Stimulated activated naive B cell treated with anti-CD40 and anti-IgM and Interleukin-4, amounts not matched to agents 10 μg/mL and 1 μg/mL and 100 μg/mL, for 72 hours (primary cell): ENCODE results near the gene COL9A3.

Experiments
- ATAC-seq, 2 donors: fragments of 150-1000 bp; cut with Tn5 transposase; replicated peaks; 2 replicates each; pipeline ENCODE4 v1.10.0; 2021; ENCODE audit warnings: moderate library complexity in 1 of 2
- DNase-seq: peaks from one replicate; pipeline ENCODE4 v3.0.0; 2021
- H3K27ac Mint-ChIP-seq: one replicate; pipeline ENCODE4 v1.8.0; 2022; ENCODE audit warnings: mild to moderate bottlenecking, mixed read lengths
- H3K27me3 Mint-ChIP-seq, 2 donors: one replicate each; pipeline ENCODE4 v1.8.0; 2022; ENCODE audit warnings: mixed read lengths in 2 of 2
- H3K36me3 Mint-ChIP-seq, 2 donors: one replicate each; pipeline ENCODE4 v1.8.0; 2022; ENCODE audit warnings: mixed read lengths in 2 of 2, mild to moderate bottlenecking in 1 of 2
- H3K4me1 Mint-ChIP-seq, 2 donors: one replicate each; pipeline ENCODE4 v1.8.0; 2022; ENCODE audit warnings: mixed read lengths in 2 of 2, mild to moderate bottlenecking in 1 of 2
- H3K4me3 Mint-ChIP-seq, 2 donors: one replicate each; pipeline ENCODE4 v1.8.0; 2022; ENCODE audit warnings: mild to moderate bottlenecking in 2 of 2, mixed read lengths in 2 of 2, moderate library complexity in 1 of 2
- H3K9me3 Mint-ChIP-seq, 2 donors: one replicate each; pipeline ENCODE4 v1.8.0; 2022; ENCODE audit warnings: mixed read lengths in 2 of 2, mild to moderate bottlenecking in 1 of 2

The COL9A3 gene

GRCh38 chr20:62825986-62826645, 9.3 kb downstream of the COL9A3 start:
- Mint-ChIP-seq H3K27me3 (no peaks in the 10 kb centered on the region), H3K4me3 (no peak overlapping the region), H3K27ac (no peak overlapping the region), H3K4me1 (peaks cover 6 to 21% of the 10 kb centered on the region in 2 donors), H3K36me3 (no peaks in the 10 kb centered on the region), H3K9me3 (no peaks in the 10 kb centered on the region)
- no peak for DNase-seq
- ATAC-seq = peak; percentile 61 to 68

GRCh38 chr20:62826646-62827310, 9.9 kb downstream of the COL9A3 start:
- Mint-ChIP-seq H3K27me3 (no peaks in the 10 kb centered on the region), H3K9me3 (no peaks in the 10 kb centered on the region), H3K36me3 (no peaks in the 10 kb centered on the region), H3K4me1 (peaks cover 9 to 27% of the 10 kb centered on the region in 2 donors), H3K4me3 (no peak overlapping the region), H3K27ac (no peak overlapping the region)
- no peak for DNase-seq
- ATAC-seq = no peak

- Mint-ChIP-seq H3K9me3 (no peaks in the 10 kb centered on the region), H3K36me3 (no peaks in the 10 kb centered on the region), H3K4me3 (no peak overlapping the region), H3K27me3 (no peaks in the 10 kb centered on the region), H3K4me1 (peaks cover 16 to 34% of the 10 kb centered on the region in 2 donors), H3K27ac (no peak overlapping the region)
- ATAC-seq (no peak), DNase-seq (no peak)
Observed at GRCh38 chr20:62827311-62828038, 10.6 kb downstream of the COL9A3 start.

GRCh38 chr20:62828051-62828450, 11.2 kb downstream of the COL9A3 start:
- no peak overlapping the region for H3K4me3 Mint-ChIP-seq
- no peak for DNase-seq
- H3K27me3 Mint-ChIP-seq = no peaks in the 10 kb centered on the region
- no peak overlapping the region for H3K27ac Mint-ChIP-seq
- H3K36me3 Mint-ChIP-seq = no peaks in the 10 kb centered on the region
- peaks cover 22 to 40% of the 10 kb centered on the region in 2 donors for H3K4me1 Mint-ChIP-seq
- H3K9me3 Mint-ChIP-seq = no peaks in the 10 kb centered on the region
- no peak for ATAC-seq

- Mint-ChIP-seq H3K27me3 (no peaks in the 10 kb centered on the region), H3K27ac (no peak overlapping the region), H3K4me3 (no peak overlapping the region), H3K9me3 (no peaks in the 10 kb centered on the region), H3K36me3 (no peaks in the 10 kb centered on the region), H3K4me1 (peaks cover 23 to 44% of the 10 kb centered on the region in 2 donors)
- ATAC-seq = no peak
- no peak for DNase-seq
Observed at GRCh38 chr20:62828511-62829230, 11.8 kb downstream of the COL9A3 start.

GRCh38 chr20:62829231-62830230, 12.7 kb downstream of the COL9A3 start:
- ATAC-seq = no peak
- Mint-ChIP-seq H3K36me3 (no peaks in the 10 kb centered on the region), H3K27ac (no peak overlapping the region), H3K27me3 (no peaks in the 10 kb centered on the region), H3K9me3 (no peaks in the 10 kb centered on the region), H3K4me3 (no peak overlapping the region), H3K4me1 (peaks cover 23 to 40% of the 10 kb centered on the region in 2 donors)
- DNase-seq = no peak

- DNase-seq = no peak
- Mint-ChIP-seq H3K27ac (no peak overlapping the region), H3K27me3 (no peaks in the 10 kb centered on the region), H3K4me1 (peaks cover 21 to 36% of the 10 kb centered on the region in 2 donors), H3K36me3 (no peaks in the 10 kb centered on the region), H3K9me3 (no peaks in the 10 kb centered on the region), H3K4me3 (no peak overlapping the region)
- no peak for ATAC-seq
Observed at GRCh38 chr20:62830251-62830650, 13.4 kb downstream of the COL9A3 start.

GRCh38 chr20:62830821-62831220, 14.0 kb downstream of the COL9A3 start:
- ATAC-seq = no peak
- Mint-ChIP-seq H3K27me3 (no peaks in the 10 kb centered on the region), H3K9me3 (no peaks in the 10 kb centered on the region), H3K4me3 (no peak overlapping the region), H3K27ac (no peak overlapping the region), H3K4me1 (peaks cover 21 to 34% of the 10 kb centered on the region in 2 donors), H3K36me3 (no peaks in the 10 kb centered on the region)
- DNase-seq = no peak

GRCh38 chr20:62831361-62831788, 14.5 kb downstream of the COL9A3 start:
- no peak for DNase-seq
- Mint-ChIP-seq H3K4me1 (peaks cover 17 to 28% of the 10 kb centered on the region in 2 donors), H3K36me3 (no peaks in the 10 kb centered on the region), H3K4me3 (no peak overlapping the region), H3K9me3 (no peaks in the 10 kb centered on the region), H3K27ac (no peak overlapping the region), H3K27me3 (no peaks in the 10 kb centered on the region)
- no peak for ATAC-seq

GRCh38 chr20:62831854-62832211, 15.0 kb downstream of the COL9A3 start:
- Mint-ChIP-seq H3K27me3 (no peaks in the 10 kb centered on the region), H3K36me3 (no peaks in the 10 kb centered on the region), H3K27ac (no peak overlapping the region), H3K4me1 (peaks cover 17 to 27% of the 10 kb centered on the region in 2 donors), H3K4me3 (peak overlapping the region in 1 of 2 donors; percentile 66), H3K9me3 (no peaks in the 10 kb centered on the region)
- ATAC-seq = no peak
- no peak for DNase-seq

GRCh38 chr20:62832212-62832922, 15.5 kb downstream of the COL9A3 start:
- no peaks in the 10 kb centered on the region for H3K27me3 Mint-ChIP-seq
- peaks cover 19 to 28% of the 10 kb centered on the region in 2 donors for H3K4me1 Mint-ChIP-seq
- peak overlapping the region; percentile 72 for H3K27ac Mint-ChIP-seq
- DNase-seq = peak; percentile 74
- no peaks in the 10 kb centered on the region for H3K36me3 Mint-ChIP-seq
- peak overlapping the region; percentile 40 to 66 for H3K4me3 Mint-ChIP-seq
- no peaks in the 10 kb centered on the region for H3K9me3 Mint-ChIP-seq
- ATAC-seq = peak; percentile 89 to 91

GRCh38 chr20:62832951-62833391, 16.1 kb downstream of the COL9A3 start:
- Mint-ChIP-seq H3K4me3 (peak overlapping the region; percentile 40 to 66), H3K4me1 (peaks cover 20 to 34% of the 10 kb centered on the region in 2 donors), H3K27me3 (no peaks in the 10 kb centered on the region), H3K36me3 (no peaks in the 10 kb centered on the region), H3K27ac (peak overlapping the region; percentile 72), H3K9me3 (no peaks in the 10 kb centered on the region)
- no peak for DNase-seq
- ATAC-seq = peak; percentile 17 to 42
